Activated B cell treated with CpG ODN at 0.5 μM for 24 hours (primary cell): ENCODE results near the gene CHAF1A. TPM values are rescaled to one million over a fixed set of nuclear protein-coding genes. Genes with fewer than 3 reads are reported as not detected.

Source experiments
- ATAC-seq: fragments of 200-7000 bp; cut with Tn5 transposase; one replicate; pipeline ENCODE4 v1.10.0; 2021; ENCODE audit warnings: low read depth, mild to moderate bottlenecking, moderate library complexity
- CTCF ChIA-PET: fragments of 350-600 bp; sonication (Branson Sonifier 250); formaldehyde crosslinking; loops from one replicate; lab custom pipeline; 2021; ENCODE audit warnings: antibody characterized with exemption; lab: Charles Lee
- POLR2A ChIA-PET: fragments of 350-600 bp; sonication (Branson Sonifier 250); formaldehyde crosslinking; loops from one replicate; lab custom pipeline; 2021; ENCODE audit warnings: antibody characterized with exemption; lab: Charles Lee
- DNase-seq: peaks from one replicate; pipeline ENCODE4 v3.0.0; 2022
- H3K27ac Mint-ChIP-seq: one replicate; pipeline ENCODE4 v1.8.0; 2020; ENCODE audit warnings: mixed read lengths
- H3K27me3 Mint-ChIP-seq: one replicate; pipeline ENCODE4 v1.8.0; 2021; ENCODE audit warnings: mixed read lengths
- H3K36me3 Mint-ChIP-seq: one replicate; pipeline ENCODE4 v1.8.0; 2021; ENCODE audit warnings: low read depth, mixed read lengths
- H3K4me1 Mint-ChIP-seq: one replicate; pipeline ENCODE4 v1.8.0; 2021; ENCODE audit warnings: mixed read lengths
- H3K4me3 Mint-ChIP-seq: one replicate; pipeline ENCODE4 v1.8.0; 2020; ENCODE audit warnings: mild to moderate bottlenecking, mixed read lengths
- H3K9me3 Mint-ChIP-seq: one replicate; pipeline ENCODE4 v1.8.0; 2020; ENCODE audit warnings: mixed read lengths
- intact Hi-C: fragments of 100-400 bp; cut with micrococcal nuclease; formaldehyde crosslinking; loops from one replicate; pipeline ENCODE4 v1.15.1; 2024
- total RNA-seq: library from RNA; stranded (reverse); gene quantifications from 2 replicates; pipeline ENCODE4 v1.2.3, GENCODE V29; 2022
- TF ChIP-seq, protein P1 (sequence below): fragments of 200-600 bp; IDR thresholded peaks from one replicate; pipeline ENCODE4 v1.8.0; 2022; ENCODE audit warnings: antibody characterized with exemption, mild to moderate bottlenecking

Gene CHAF1A
- total RNA-seq, 1 donor from 2014 or later: 19.2 TPM

DNA sequence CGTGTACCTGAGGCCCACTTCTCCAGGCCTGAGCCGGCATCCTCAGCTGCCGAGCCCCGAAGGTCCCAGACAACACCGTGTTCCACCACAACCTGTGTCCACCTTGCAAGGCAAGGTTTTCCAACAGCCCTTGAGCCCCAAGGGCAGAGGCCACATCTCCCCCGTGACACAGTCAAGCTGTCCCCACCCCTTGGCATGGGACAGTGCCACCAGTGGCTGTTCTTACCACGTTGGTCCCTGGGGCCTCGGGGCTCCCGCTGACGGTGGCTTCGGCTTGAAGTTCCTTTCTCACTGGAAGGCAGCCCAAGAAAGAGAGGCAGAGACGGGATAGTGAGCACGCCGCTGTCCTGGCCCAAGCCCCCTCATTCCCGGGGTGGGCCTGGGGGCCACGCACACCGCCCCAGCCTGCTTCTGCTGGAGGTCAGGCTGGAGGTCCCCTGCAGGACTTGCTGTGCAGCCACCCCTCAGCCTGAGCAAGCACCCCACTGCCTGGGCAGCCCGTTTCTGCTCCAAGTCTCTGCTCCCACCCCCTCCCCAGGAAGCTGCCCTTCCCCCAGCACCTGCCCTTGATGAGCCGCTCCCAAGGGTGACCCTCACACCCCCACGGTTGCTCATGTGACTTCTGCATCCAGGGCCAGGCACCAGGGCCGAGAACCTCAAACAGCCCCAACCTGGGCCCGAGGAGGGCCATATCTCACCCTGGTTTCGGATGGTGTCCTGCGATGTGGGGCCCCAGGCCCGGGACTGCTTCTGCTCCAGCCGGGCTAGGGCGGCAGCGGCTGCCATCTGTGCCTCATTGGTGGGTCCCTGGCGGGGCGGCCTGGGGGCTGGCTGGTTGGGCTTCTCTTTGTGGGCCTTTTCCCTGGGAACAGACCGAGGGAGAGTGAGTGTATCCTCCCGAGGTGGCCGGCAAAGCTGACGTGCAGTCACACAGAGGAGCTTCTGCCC is 51.1 kb downstream of the CHAF1A start:
- H3K36me3 Mint-ChIP-seq: peaks cover 58% of the 10 kb centered on the region
- no peaks in the 10 kb centered on the region for H3K27me3 Mint-ChIP-seq
- H3K4me3 Mint-ChIP-seq: no peak overlapping the region
- CTCF ChIA-PET: interaction anchor here (0.5 kb wide), 1 partner anchor 105 kb away, joined by 3 read pairs; no protein-coding TSS in a partner anchor
- DNase-seq: no peak
- H3K4me1 Mint-ChIP-seq: peaks cover 20% of the 10 kb centered on the region
- no peaks in the 10 kb centered on the region for H3K9me3 Mint-ChIP-seq
- no peak overlapping the region for H3K27ac Mint-ChIP-seq
- no peak for ATAC-seq
- TF ChIP-seq, protein P1, sequence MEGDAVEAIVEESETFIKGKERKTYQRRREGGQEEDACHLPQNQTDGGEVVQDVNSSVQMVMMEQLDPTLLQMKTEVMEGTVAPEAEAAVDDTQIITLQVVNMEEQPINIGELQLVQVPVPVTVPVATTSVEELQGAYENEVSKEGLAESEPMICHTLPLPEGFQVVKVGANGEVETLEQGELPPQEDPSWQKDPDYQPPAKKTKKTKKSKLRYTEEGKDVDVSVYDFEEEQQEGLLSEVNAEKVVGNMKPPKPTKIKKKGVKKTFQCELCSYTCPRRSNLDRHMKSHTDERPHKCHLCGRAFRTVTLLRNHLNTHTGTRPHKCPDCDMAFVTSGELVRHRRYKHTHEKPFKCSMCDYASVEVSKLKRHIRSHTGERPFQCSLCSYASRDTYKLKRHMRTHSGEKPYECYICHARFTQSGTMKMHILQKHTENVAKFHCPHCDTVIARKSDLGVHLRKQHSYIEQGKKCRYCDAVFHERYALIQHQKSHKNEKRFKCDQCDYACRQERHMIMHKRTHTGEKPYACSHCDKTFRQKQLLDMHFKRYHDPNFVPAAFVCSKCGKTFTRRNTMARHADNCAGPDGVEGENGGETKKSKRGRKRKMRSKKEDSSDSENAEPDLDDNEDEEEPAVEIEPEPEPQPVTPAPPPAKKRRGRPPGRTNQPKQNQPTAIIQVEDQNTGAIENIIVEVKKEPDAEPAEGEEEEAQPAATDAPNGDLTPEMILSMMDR: no peak
- POLR2A ChIA-PET: no interaction called here
- intact Hi-C loops: loop anchor here (10.0 kb wide), 1 partner anchor 949 kb away; the partner anchor contains the start of genes DOHH and FZR1

DNA sequence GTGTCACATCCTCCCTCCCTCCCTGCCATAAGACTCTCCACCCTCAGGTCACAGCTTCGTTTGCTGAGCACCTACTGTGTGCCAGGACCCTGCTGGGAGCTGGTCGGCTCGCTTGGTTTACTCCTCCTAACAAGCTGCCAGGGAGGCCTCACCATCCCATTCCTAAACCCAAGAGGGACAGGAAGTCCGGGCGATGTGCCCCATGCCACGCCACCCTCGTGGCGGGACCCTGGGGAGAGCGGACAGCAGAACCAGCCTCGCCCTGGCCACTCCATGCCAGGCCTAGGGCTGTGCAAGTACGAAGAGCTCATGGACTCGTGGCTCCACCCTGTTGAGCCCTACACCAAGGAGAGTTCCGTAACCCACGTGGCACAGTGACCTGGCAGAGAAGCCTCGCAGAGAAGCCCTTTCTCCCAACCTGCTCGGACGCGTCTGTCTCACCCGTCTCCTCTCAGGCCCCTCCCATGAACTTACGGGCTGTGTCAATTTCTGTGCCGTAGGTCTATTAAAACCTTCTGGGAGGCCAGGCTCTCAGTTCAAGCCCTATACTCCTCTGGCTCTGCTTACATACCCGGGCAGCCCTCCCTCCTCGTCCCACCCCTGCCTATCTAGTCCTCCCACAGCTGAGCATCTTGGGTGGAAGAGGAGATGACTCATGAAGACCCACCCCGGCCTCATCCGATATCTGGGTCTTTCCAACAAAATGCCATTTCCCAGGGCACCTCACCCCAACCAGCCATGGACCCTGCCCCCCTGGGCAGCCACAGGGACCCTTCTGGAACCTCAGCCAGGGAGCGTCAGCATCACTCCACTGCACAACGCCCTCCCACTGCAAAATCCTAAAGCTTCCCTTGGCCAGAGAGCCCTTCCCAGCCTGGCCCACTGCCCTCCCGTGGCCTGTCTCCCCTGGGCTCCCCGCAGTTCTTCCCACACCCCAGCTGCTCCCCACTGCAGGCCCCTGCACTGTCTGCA is 52.6 kb downstream of the CHAF1A start:
- Mint-ChIP-seq H3K27ac (no peak overlapping the region), H3K9me3 (no peaks in the 10 kb centered on the region), H3K4me1 (peaks cover 20% of the 10 kb centered on the region), H3K4me3 (peak overlapping the region; percentile 24), H3K36me3 (peaks cover 48% of the 10 kb centered on the region), H3K27me3 (no peaks in the 10 kb centered on the region)
- DNase-seq (no peak), ATAC-seq (no peak)
- TF ChIP-seq, protein P1: no peak
- CTCF ChIA-PET: no interaction called here
- POLR2A ChIA-PET: interaction anchor here (0.6 kb wide), 1 partner anchor 169 kb away, joined by 3 read pairs; no protein-coding TSS in a partner anchor
- intact Hi-C loops: loop anchor here (5.0 to 10.0 kb wide), 2 partner anchors 267 to 950 kb away; partner anchors contain the start of genes DOHH, DPP9 and FZR1

DNA sequence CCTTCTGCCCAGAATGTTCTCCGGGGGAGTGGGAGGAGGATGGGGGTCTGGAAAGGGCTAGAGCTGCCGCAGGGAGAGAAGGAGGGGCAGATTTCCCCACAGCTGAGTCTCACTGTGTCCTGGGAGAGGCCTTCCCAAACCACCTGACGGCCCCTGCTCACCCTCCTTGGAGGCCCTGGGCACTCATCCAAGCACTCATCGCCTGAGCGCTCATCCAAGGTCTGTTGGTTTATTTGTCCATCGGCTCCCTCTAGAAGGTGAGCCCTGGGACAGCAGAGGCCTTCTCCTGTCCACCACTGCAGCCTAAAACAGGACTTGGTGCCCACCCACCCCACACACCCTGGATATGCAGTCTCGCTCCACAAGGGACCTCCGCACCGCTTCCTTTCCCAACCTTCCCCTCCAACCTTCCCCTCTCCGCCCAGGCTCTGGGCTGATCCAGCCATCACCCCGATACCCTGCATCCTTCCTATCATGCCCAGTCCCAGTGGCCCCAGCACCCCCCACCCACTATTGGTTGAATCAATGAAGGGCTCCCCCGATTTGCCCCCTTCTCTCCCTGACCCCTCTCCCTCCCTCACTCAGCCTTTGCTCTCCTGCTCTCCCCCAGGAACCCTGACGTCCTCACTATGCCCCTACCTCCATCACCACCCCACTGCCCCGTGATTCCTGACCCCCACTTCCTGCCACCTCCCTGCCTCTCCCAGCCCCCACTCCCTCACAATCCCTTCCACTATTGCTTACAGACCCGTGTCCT is 53.5 kb downstream of the CHAF1A start:
- Mint-ChIP-seq H3K4me1 (peaks cover 20% of the 10 kb centered on the region), H3K27me3 (no peaks in the 10 kb centered on the region), H3K27ac (peak overlapping the region; percentile 75), H3K9me3 (no peaks in the 10 kb centered on the region), H3K4me3 (peak overlapping the region; percentile 89), H3K36me3 (peaks cover 41% of the 10 kb centered on the region)
- CTCF ChIA-PET: interaction anchor here (1.6 kb wide), 1 partner anchor 86 kb away, joined by 3 read pairs; no protein-coding TSS in a partner anchor
- intact Hi-C loops: loop anchor here (5.0 to 10.0 kb wide), 2 partner anchors 266 to 951 kb away; partner anchors contain the start of genes DOHH, DPP9 and FZR1
- POLR2A ChIA-PET: interaction anchor here (1.3 kb wide), 1 partner anchor 209 kb away, joined by 3 read pairs; the partner anchor contains the start of gene YJU2
- ATAC-seq (no peak), DNase-seq (no peak)
- TF ChIP-seq, protein P1: no peak

DNA sequence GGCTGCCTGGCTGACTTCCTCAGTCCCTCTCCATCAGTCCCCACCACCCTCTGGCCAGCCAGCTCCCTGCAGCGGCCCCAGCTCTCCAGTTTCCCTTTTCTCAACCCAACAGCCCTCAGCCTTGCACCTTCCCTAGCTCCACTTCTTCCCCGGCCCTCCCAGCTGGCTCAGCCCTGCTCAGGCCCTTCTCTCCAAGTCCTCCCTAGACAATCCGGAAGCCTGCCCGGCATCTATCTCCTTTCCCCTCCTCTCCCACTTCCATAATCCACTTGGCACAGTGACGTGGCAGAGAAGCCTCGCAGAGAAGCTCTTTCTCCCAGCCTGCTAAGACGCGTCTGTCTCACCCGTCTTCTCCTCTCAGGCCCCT is 54.0 kb downstream of the CHAF1A start:
- ATAC-seq (no peak), DNase-seq (no peak)
- POLR2A ChIA-PET: interaction anchor here (0.6 to 3.2 kb wide), 4 partner anchors 15 to 735 kb away, joined by 3 to 26 read pairs (median 5); partner anchors contain the start of genes HDGFL2 and YJU2
- H3K4me1 Mint-ChIP-seq: peaks cover 20% of the 10 kb centered on the region
- intact Hi-C loops: loop anchor here (5.0 to 10.0 kb wide), 2 partner anchors 266 to 952 kb away; partner anchors contain the start of genes DOHH, DPP9 and FZR1
- H3K9me3 Mint-ChIP-seq: no peaks in the 10 kb centered on the region
- H3K36me3 Mint-ChIP-seq: peaks cover 36% of the 10 kb centered on the region
- CTCF ChIA-PET: interaction anchor here (1.6 kb wide), 1 partner anchor 86 kb away, joined by 3 read pairs; no protein-coding TSS in a partner anchor
- H3K27me3 Mint-ChIP-seq: no peaks in the 10 kb centered on the region
- peak overlapping the region; percentile 89 for H3K4me3 Mint-ChIP-seq
- peak overlapping the region; percentile 75 for H3K27ac Mint-ChIP-seq
- TF ChIP-seq, protein P1: no peak
